Neuronal stem cell (in vitro differentiated cells): Measurements from ENCODE around the gene CLEC4G.

Source experiments
- DNase-seq: peaks from one replicate; pipeline ENCODE4 v3.0.0-alpha.2; 2013; ENCODE audit warnings: low spot score
- H2AFZ ChIP-seq: one replicate; pipeline ENCODE4 v1.6.1; 2013; ENCODE audit warnings: mild to moderate bottlenecking, low read length, inconsistent platforms
- H2AK5ac ChIP-seq: 2 replicates; pipeline ENCODE4 v1.6.1; 2013; ENCODE audit warnings: low read depth, mild to moderate bottlenecking, inconsistent platforms, low read length, moderate library complexity, mixed read lengths
- H2BK120ac ChIP-seq: 2 replicates; pipeline ENCODE4 v1.6.1; 2013; ENCODE audit warnings: low read depth, mild to moderate bottlenecking, inconsistent platforms, low read length, moderate library complexity, mixed read lengths
- H2BK12ac ChIP-seq: one replicate; pipeline ENCODE4 v1.6.1; 2013; ENCODE audit warnings: low read length, inconsistent platforms
- H2BK15ac ChIP-seq: 2 replicates; pipeline ENCODE4 v1.6.1; 2013; ENCODE audit warnings: mild to moderate bottlenecking, low read length, inconsistent platforms, mixed read lengths
- H2BK5ac ChIP-seq: one replicate; pipeline ENCODE4 v1.6.1; 2013; ENCODE audit warnings: inconsistent platforms, mild to moderate bottlenecking, low read length, moderate library complexity
- H3K14ac ChIP-seq: one replicate; pipeline ENCODE4 v1.6.1; 2013; ENCODE audit warnings: low read length, inconsistent platforms
- H3K18ac ChIP-seq: 2 replicates; pipeline ENCODE4 v1.6.1; 2013; ENCODE audit warnings: low read length, inconsistent platforms
- H3K23ac ChIP-seq: 2 replicates; pipeline ENCODE4 v1.6.1; 2013; ENCODE audit warnings: low read depth, mild to moderate bottlenecking, mixed read lengths, low read length, inconsistent platforms; ENCODE audit not compliant: poor library complexity
- H3K27ac ChIP-seq: replicated peaks from 3 replicates; pipeline ENCODE4 v1.5.1; 2013; ENCODE audit warnings: low read length, inconsistent platforms
- H3K27me3 ChIP-seq, 3 experiments: 2 replicates each; pipeline ENCODE4 v1.6.1; 2013; ENCODE audit warnings: low read length in 3 of 3, mild to moderate bottlenecking in 2 of 3, inconsistent platforms in 1 of 3, low read depth in 1 of 3, mixed read lengths in 1 of 3, moderate library complexity in 1 of 3; ENCODE audit not compliant: control insufficient read depth in 3 of 3, insufficient read depth in 3 of 3
- H3K36me3 ChIP-seq, 2 donors: replicated peaks in 1 of 2; 2 replicates each; pipeline ENCODE4 v1.6.1; 2013; ENCODE audit warnings: low read length in 2 of 2; ENCODE audit not compliant: control insufficient read depth in 2 of 2, insufficient read depth in 2 of 2
- H3K4ac ChIP-seq: 2 replicates; pipeline ENCODE4 v1.6.1; 2013; ENCODE audit warnings: inconsistent platforms, mild to moderate bottlenecking, low read length, moderate library complexity
- H3K4me1 ChIP-seq, 2 donors: 1 replicate in 1 of 2; 2 replicates in 1 of 2; pipeline ENCODE4 v1.6.1; 2013; ENCODE audit warnings: low read length in 2 of 2, low read depth in 1 of 2; ENCODE audit not compliant: control insufficient read depth in 2 of 2, insufficient read depth in 1 of 2
- H3K4me2 ChIP-seq: one replicate; pipeline ENCODE4 v1.6.1; 2013; ENCODE audit warnings: mild to moderate bottlenecking, low read length, inconsistent platforms; ENCODE audit not compliant: insufficient read depth, poor library complexity, severe bottlenecking
- H3K4me3 ChIP-seq, 2 donors: 2 replicates each; pipeline ENCODE4 v1.5.1; 2013; ENCODE audit warnings: low read length in 2 of 2, mild to moderate bottlenecking in 2 of 2, inconsistent platforms in 1 of 2, moderate library complexity in 1 of 2
- H3K79me1 ChIP-seq: one replicate; pipeline ENCODE4 v1.6.1; 2013; ENCODE audit warnings: low read depth, mild to moderate bottlenecking, inconsistent platforms, low read length, moderate library complexity
- H3K9ac ChIP-seq: one replicate; pipeline ENCODE4 v1.6.1; 2013; ENCODE audit warnings: mild to moderate bottlenecking, low read depth, low read length, inconsistent platforms; ENCODE audit not compliant: poor library complexity
- H3K9me3 ChIP-seq, 2 donors: replicated peaks in 1 of 2; 2 replicates each; pipeline versions ENCODE3 to v1.6.1; 2013; ENCODE audit warnings: low read length in 2 of 2, mild to moderate bottlenecking in 2 of 2, inconsistent platforms in 1 of 2, low read depth in 1 of 2, mixed read lengths in 1 of 2, moderate library complexity in 1 of 2; ENCODE audit not compliant: control insufficient read depth in 2 of 2, insufficient read depth in 1 of 2
- H4K8ac ChIP-seq: one replicate; pipeline ENCODE4 v1.6.1; 2013; ENCODE audit warnings: low read depth, mild to moderate bottlenecking, inconsistent platforms, low read length, moderate library complexity
- H4K91ac ChIP-seq: one replicate; pipeline ENCODE4 v1.6.1; 2013; ENCODE audit warnings: low read length, low read depth, mild to moderate bottlenecking, inconsistent platforms; ENCODE audit not compliant: poor library complexity
- WGBS, 2 donors: extraction: QIAGEN DNeasy Blood & Tissue Kit; methylation state at CpG; one replicate each; pipeline ENCODE4 v1.1.7; 2013; ENCODE audit warnings: missing lambda C conversion rate in 2 of 2, mixed read lengths in 1 of 2; ENCODE audit not compliant: insufficient read length in 2 of 2, insufficient replicate concordance in 1 of 2; ENCODE audit errors: extremely low coverage in 2 of 2; 5-methylcytosine and 5-hydroxymethylcytosine counted together

The CLEC4G gene

GRCh38 chr19:7757358-7757757 is 25.4 kb upstream of the CLEC4G start:
- Histone ChIP-seq H3K27me3 (no peaks in the 10 kb centered on the region), H3K36me3 (no peaks in the 10 kb centered on the region), H2BK120ac (no peak overlapping the region), H3K9me3 (peaks cover 10% of the 10 kb centered on the region in 2 donors), H3K14ac (no peak overlapping the region), H3K27ac (no peak overlapping the region), H3K4me3 (no peak overlapping the region), H3K4me2 (no peak overlapping the region), H3K9ac (no peak overlapping the region), H3K4ac (no peak overlapping the region), H3K79me1 (no peaks in the 10 kb centered on the region), H3K23ac (no peak overlapping the region), H2AK5ac (no peak overlapping the region), H4K91ac (no peak overlapping the region), H2AFZ (no peak overlapping the region), H3K4me1 (no peaks in the 10 kb centered on the region), H4K8ac (no peak overlapping the region), H2BK12ac (no peak overlapping the region), H2BK15ac (no peak overlapping the region), H2BK5ac (no peak overlapping the region), H3K18ac (no peak overlapping the region)
- no CpG with 5 or more reads among the region's 3 CpGs for WGBS, 2 donors
- DNase-seq, result no peak

- Histone ChIP-seq H3K18ac (no peak overlapping the region), H4K91ac (no peak overlapping the region), H3K14ac (no peak overlapping the region), H3K4ac (no peak overlapping the region), H2AK5ac (no peak overlapping the region), H3K27ac (no peak overlapping the region), H3K9me3 (peaks cover 10 to 13% of the 10 kb centered on the region in 2 donors), H2BK120ac (no peak overlapping the region), H3K79me1 (no peaks in the 10 kb centered on the region), H3K36me3 (no peaks in the 10 kb centered on the region), H3K4me3 (no peak overlapping the region), H3K27me3 (no peaks in the 10 kb centered on the region), H3K9ac (no peak overlapping the region), H3K4me1 (no peaks in the 10 kb centered on the region), H2BK5ac (no peak overlapping the region), H2BK15ac (no peak overlapping the region), H2BK12ac (no peak overlapping the region), H2AFZ (no peak overlapping the region), H3K23ac (no peak overlapping the region), H4K8ac (no peak overlapping the region), H3K4me2 (no peak overlapping the region)
- DNase-seq, result no peak
- WGBS, 2 donors, result no CpG with 5 or more reads among the region's 4 CpGs
These were observed 24.3 kb upstream of the CLEC4G start for GRCh38 chr19:7756258-7756657.

GRCh38 chr19:7751157-7751783 is 19.4 kb upstream of the CLEC4G start:
- H3K79me1 ChIP-seq, result no peaks in the 10 kb centered on the region
- no peak overlapping the region for H2AFZ ChIP-seq
- no peak overlapping the region for H3K18ac ChIP-seq
- peak overlapping the region; percentile 22 for H2BK12ac ChIP-seq
- H3K9ac ChIP-seq, result no peak overlapping the region
- no peak overlapping the region for H3K14ac ChIP-seq
- H3K27me3 ChIP-seq, result no peaks in the 10 kb centered on the region
- H3K4me2 ChIP-seq, result no peak overlapping the region
- H2BK15ac ChIP-seq, result no peak overlapping the region
- no peak for DNase-seq
- peak overlapping the region; percentile 80 for H3K23ac ChIP-seq
- H3K4me3 ChIP-seq, result no peak overlapping the region
- H2BK5ac ChIP-seq, result no peak overlapping the region
- no peak overlapping the region for H2AK5ac ChIP-seq
- H2BK120ac ChIP-seq, result no peak overlapping the region
- peak overlapping the region; percentile 48 for H4K8ac ChIP-seq
- peaks cover 0 to 3% of the 10 kb centered on the region in 2 donors for H3K9me3 ChIP-seq
- H3K4me1 ChIP-seq, result no peaks in the 10 kb centered on the region
- no peak overlapping the region for H3K27ac ChIP-seq
- H3K4ac ChIP-seq, result no peak overlapping the region
- WGBS, 2 donors, result no CpG with 5 or more reads among the region's 12 CpGs
- H4K91ac ChIP-seq, result peak overlapping the region; percentile 85
- no peaks in the 10 kb centered on the region for H3K36me3 ChIP-seq

- Histone ChIP-seq H3K9ac (no peak overlapping the region), H4K8ac (no peak overlapping the region), H3K4ac (no peak overlapping the region), H2AK5ac (no peak overlapping the region), H3K4me3 (no peak overlapping the region), H3K9me3 (peaks cover 0 to 3% of the 10 kb centered on the region in 2 donors), H2BK12ac (no peak overlapping the region), H3K23ac (no peak overlapping the region), H3K4me2 (no peak overlapping the region), H3K14ac (no peak overlapping the region), H3K4me1 (no peaks in the 10 kb centered on the region), H2BK15ac (no peak overlapping the region), H3K79me1 (no peaks in the 10 kb centered on the region), H3K18ac (no peak overlapping the region), H4K91ac (no peak overlapping the region), H2BK5ac (no peak overlapping the region), H3K36me3 (no peaks in the 10 kb centered on the region), H2BK120ac (no peak overlapping the region), H3K27ac (no peak overlapping the region), H3K27me3 (peaks cover 0 to 3% (median 0%) of the 10 kb centered on the region in 3 experiments), H2AFZ (no peak overlapping the region)
- DNase-seq, result no peak
- no CpG with 5 or more reads among the region's 4 CpGs for WGBS, 2 donors
These were observed 16.8 kb upstream of the CLEC4G start for GRCh38 chr19:7748756-7749155.
